Measurements from ENCODE around the gene NCOA1.
"Not testable (repeated sequence)": the region's sequence is repeated elsewhere in the genome, so short reads cannot be mapped to it uniquely, and the experiment has no call there.

Gene NCOA1

GRCh38 chr2:24533574-24533973, 42.5 kb downstream of the NCOA1 start:
- ATAC-seq: not testable (repeated sequence)

DNA sequence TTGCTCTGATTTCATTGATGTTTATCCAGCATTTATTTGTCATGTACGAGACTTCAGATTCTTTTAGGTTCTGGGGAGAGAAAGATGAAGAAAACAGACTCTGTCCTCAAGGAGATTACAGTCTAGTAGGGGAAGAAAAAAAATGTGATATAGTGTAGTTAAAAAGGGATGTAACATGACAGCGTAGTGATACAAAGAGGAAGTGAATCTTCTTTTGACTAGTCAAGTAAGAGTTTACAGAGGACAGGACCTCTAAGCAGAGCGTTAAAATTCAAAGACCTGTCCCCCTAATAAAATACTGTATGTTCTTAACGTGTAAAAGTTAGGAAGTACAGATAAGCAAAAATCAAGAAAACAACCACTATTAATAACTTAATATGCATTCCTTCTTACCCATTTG, 47.7 kb downstream of the NCOA1 start:
- TF ChIP-seq ZC3H10 (CRISPR knock-in tag; IDR thresholded peaks at IDR 0.05) (no peak), TCF4 (CRISPR knock-in tag; IDR thresholded peaks at IDR 0.05; ENCODE audit: borderline replicate concordance) (no peak), CSDC2 (CRISPR knock-in tag; IDR thresholded peaks at IDR 0.05) (no peak), GLIS3 (CRISPR knock-in tag; IDR thresholded peaks at IDR 0.05) (no peak), TSHZ2 (CRISPR knock-in tag; IDR thresholded peaks at IDR 0.05) (no peak), BACH2 (CRISPR knock-in tag; IDR thresholded peaks at IDR 0.05; ENCODE audit: borderline replicate concordance) (no peak), PATZ1 (CRISPR knock-in tag; IDR thresholded peaks at IDR 0.05; ENCODE audit: borderline replicate concordance) (no peak), SNAI2 (CRISPR knock-in tag; IDR thresholded peaks at IDR 0.05) (no peak), ZNF70 (CRISPR knock-in tag; IDR thresholded peaks at IDR 0.05) (no peak), ZFP30 (CRISPR knock-in tag; IDR thresholded peaks at IDR 0.05) (no peak), ZNF565 (CRISPR knock-in tag; conservative IDR thresholded peaks at IDR 0.05; ENCODE audit: low read depth) (no peak), ARNTL (CRISPR knock-in tag; IDR thresholded peaks at IDR 0.05; ENCODE audit: borderline replicate concordance, low read depth) (no peak), OSR1 (CRISPR knock-in tag; IDR thresholded peaks at IDR 0.05) (no peak), ISL1 (CRISPR knock-in tag; IDR thresholded peaks at IDR 0.05) (no peak), ESRRG (CRISPR knock-in tag; IDR thresholded peaks at IDR 0.05) (no peak)
- TF ChIP-seq, protein P1, sequence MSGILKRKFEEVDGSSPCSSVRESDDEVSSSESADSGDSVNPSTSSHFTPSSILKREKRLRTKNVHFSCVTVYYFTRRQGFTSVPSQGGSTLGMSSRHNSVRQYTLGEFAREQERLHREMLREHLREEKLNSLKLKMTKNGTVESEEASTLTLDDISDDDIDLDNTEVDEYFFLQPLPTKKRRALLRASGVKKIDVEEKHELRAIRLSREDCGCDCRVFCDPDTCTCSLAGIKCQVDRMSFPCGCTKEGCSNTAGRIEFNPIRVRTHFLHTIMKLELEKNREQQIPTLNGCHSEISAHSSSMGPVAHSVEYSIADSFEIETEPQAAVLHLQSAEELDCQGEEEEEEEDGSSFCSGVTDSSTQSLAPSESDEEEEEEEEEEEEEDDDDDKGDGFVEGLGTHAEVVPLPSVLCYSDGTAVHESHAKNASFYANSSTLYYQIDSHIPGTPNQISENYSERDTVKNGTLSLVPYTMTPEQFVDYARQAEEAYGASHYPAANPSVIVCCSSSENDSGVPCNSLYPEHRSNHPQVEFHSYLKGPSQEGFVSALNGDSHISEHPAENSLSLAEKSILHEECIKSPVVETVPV (CRISPR knock-in tag; IDR thresholded peaks at IDR 0.05): no peak
- TF ChIP-seq, protein P2, sequence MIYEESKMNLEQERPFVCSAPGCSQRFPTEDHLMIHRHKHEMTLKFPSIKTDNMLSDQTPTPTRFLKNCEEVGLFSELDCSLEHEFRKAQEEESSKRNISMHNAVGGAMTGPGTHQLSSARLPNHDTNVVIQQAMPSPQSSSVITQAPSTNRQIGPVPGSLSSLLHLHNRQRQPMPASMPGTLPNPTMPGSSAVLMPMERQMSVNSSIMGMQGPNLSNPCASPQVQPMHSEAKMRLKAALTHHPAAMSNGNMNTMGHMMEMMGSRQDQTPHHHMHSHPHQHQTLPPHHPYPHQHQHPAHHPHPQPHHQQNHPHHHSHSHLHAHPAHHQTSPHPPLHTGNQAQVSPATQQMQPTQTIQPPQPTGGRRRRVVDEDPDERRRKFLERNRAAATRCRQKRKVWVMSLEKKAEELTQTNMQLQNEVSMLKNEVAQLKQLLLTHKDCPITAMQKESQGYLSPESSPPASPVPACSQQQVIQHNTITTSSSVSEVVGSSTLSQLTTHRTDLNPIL (CRISPR knock-in tag; IDR thresholded peaks at IDR 0.05; ENCODE audit: low read depth): no peak
- TF ChIP-seq, protein P3, sequence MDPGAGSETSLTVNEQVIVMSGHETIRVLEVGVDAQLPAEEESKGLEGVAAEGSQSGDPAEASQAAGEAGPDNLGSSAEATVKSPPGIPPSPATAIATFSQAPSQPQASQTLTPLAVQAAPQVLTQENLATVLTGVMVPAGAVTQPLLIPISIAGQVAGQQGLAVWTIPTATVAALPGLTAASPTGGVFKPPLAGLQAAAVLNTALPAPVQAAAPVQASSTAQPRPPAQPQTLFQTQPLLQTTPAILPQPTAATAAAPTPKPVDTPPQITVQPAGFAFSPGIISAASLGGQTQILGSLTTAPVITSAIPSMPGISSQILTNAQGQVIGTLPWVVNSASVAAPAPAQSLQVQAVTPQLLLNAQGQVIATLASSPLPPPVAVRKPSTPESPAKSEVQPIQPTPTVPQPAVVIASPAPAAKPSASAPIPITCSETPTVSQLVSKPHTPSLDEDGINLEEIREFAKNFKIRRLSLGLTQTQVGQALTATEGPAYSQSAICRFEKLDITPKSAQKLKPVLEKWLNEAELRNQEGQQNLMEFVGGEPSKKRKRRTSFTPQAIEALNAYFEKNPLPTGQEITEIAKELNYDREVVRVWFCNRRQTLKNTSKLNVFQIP (CRISPR knock-in tag; IDR thresholded peaks at IDR 0.05; ENCODE audit: borderline replicate concordance, low read depth): no peak
- no peak for ATAC-seq

- no peak for ATAC-seq
- TF ChIP-seq ZFP3 (CRISPR knock-in tag; IDR thresholded peaks at IDR 0.05) (no peak), OSR1 (CRISPR knock-in tag; IDR thresholded peaks at IDR 0.05) (no peak), ZC3H10 (CRISPR knock-in tag; IDR thresholded peaks at IDR 0.05) (no peak), ZFP30 (CRISPR knock-in tag; IDR thresholded peaks at IDR 0.05) (no peak), ARNTL (CRISPR knock-in tag; IDR thresholded peaks at IDR 0.05; ENCODE audit: borderline replicate concordance, low read depth) (no peak), TOX (CRISPR knock-in tag; IDR thresholded peaks at IDR 0.05; ENCODE audit: borderline replicate concordance) (no peak), GLIS3 (CRISPR knock-in tag; IDR thresholded peaks at IDR 0.05) (no peak), PATZ1 (CRISPR knock-in tag; IDR thresholded peaks at IDR 0.05; ENCODE audit: borderline replicate concordance) (no peak)
- TF ChIP-seq, protein P2 (CRISPR knock-in tag; IDR thresholded peaks at IDR 0.05; ENCODE audit: low read depth): no peak
Measured at GRCh38 chr2:24539258-24539657, 48.2 kb downstream of the NCOA1 start.

Data from SK-N-SH treated with all-trans-retinoic acid at 6 μM for 48 hours (cell line).